Ovary (tissue), 9 donors: ENCODE measurements around the gene MS4A2. TPM values are rescaled to one million over a fixed set of nuclear protein-coding genes. Genes with fewer than 3 reads are reported as not detected.
"Not testable (repeated sequence)": the region's sequence is repeated elsewhere in the genome, so short reads cannot be mapped to it uniquely, and the experiment has no call there.

Experiments used
- DNase-seq, 5 donors: peaks; one replicate each; pipeline ENCODE4 v3.0.0-alpha.2; 2019 to 2020
- H3K27ac ChIP-seq, 2 donors: fragments of 200-600 bp; one replicate each; pipeline versions ENCODE4 v1.5.1 to v1.8.0; 2019 to 2022
- H3K27me3 ChIP-seq: fragments of 200-600 bp; one replicate; pipeline ENCODE4 v1.8.0; 2022
- H3K36me3 ChIP-seq: fragments of 200-600 bp; sonication (generic); one replicate; pipeline ENCODE4 v1.5.1; 2019
- H3K4me1 ChIP-seq: one replicate; pipeline ENCODE4 v1.8.1; 2013; ENCODE audit warnings: mild to moderate bottlenecking, moderate library complexity; ENCODE audit not compliant: insufficient read depth
- H3K4me3 ChIP-seq: fragments of 200-600 bp; sonication (generic); one replicate; pipeline ENCODE4 v1.5.1; 2017
- H3K9me3 ChIP-seq, 2 donors: fragments of 200-600 bp in 1 of 2; sonication (generic) in 1 of 2; one replicate each; pipeline versions ENCODE4 v1.5.1 to v1.8.1; 2013 to 2019; ENCODE audit warnings: mild to moderate bottlenecking in 1 of 2, moderate library complexity in 1 of 2
- CTCF ChIP-seq, 3 donors: fragments of 450-650 bp in 2 of 3; fragments of 200-600 bp in 1 of 3; IDR thresholded peaks; one replicate each; pipeline versions ENCODE4 v1.5.1 to v1.8.0; 2016 to 2022; ENCODE audit warnings: antibody characterized with exemption in 3 of 3, mild to moderate bottlenecking in 1 of 3
- EP300 ChIP-seq: sonication (generic); formaldehyde crosslinking; IDR thresholded peaks from one replicate; pipeline ENCODE4 v1.6.1; 2017; ENCODE audit warnings: antibody characterized with exemption
- POLR2A ChIP-seq: fragments of 450-650 bp; IDR thresholded peaks from one replicate; pipeline ENCODE4 v1.6.1; 2017; ENCODE audit warnings: antibody characterized with exemption, mild to moderate bottlenecking, moderate library complexity
- WGBS, 3 donors: extraction: QIAGEN DNeasy Blood & Tissue Kit in 1 of 3; methylation state at CpG; one replicate each; pipeline versions ENCODE4 v1.1.5 to v1.1.7; 2013 to 2017; 5-methylcytosine and 5-hydroxymethylcytosine counted together
- intact Hi-C, 4 donors: fragments of 100-400 bp; cut with DNase I; formaldehyde crosslinking; loops; one replicate each; pipeline versions ENCODE4 v1.11.0 to v1.15.1; 2022 to 2023
- polyA plus RNA-seq, 2 donors: library from polyadenylated mRNA; stranded (reverse); fragments of 200-250 nt in 1 of 2; fragments of 350-450 nt in 1 of 2; fragmentation: Illumina TruSeq in 1 of 2; extraction: RNeasy Lipid Tissue Mini Kit (QIAGEN cat#74804) in 1 of 2; gene quantifications; one replicate each; pipeline ENCODE4 v1.2.3, GENCODE V29; 2013 to 2014
- total RNA-seq, 7 donors: library from RNA; depleted of rRNA in 2 of 7; stranded (reverse); fragments of >200 nt in 2 of 7; fragmentation: NEBNext Ultra II Directional in 3 of 7; extraction: Animal tissue kit (Norgen Biotek cat#: 25700) in 3 of 7; gene quantifications; one replicate each; pipeline versions ENCODE4 v1.1.0 to v1.2.4, GENCODE V29; 2016 to 2023
- donor health status: DM: no; HTN: no; CAD: no; lungs with moderate emphysema.
- donor health status: DM: no; HTN: no; CAD: no.
- donor health status: Bipolar disorder and iron deficiency.
- donor health status: DM: yes; HTN: yes; CAD: no.
- donor health status: DM: no; HTN: no; CAD: no.
- donor health status: DM: yes; HTN: yes; CAD: no.

MS4A2 gene
- total and polyA plus RNA-seq, 9 donors = 0.23 to 1.7 (median 0.57) TPM; not detected in 3

- Histone ChIP-seq H3K27me3 (no peaks in the 10 kb centered on the region), H3K36me3 (no peaks in the 10 kb centered on the region), H3K4me3 (no peak overlapping the region), H3K9me3 (no peaks in the 10 kb centered on the region), H3K27ac (no peak overlapping the region), H3K4me1 (no peaks in the 10 kb centered on the region)
- 48 to 54% (median 50%) methylated on average over 4 of the region's 4 CpGs for WGBS, 3 donors
- TF ChIP-seq EP300 (no peak), POLR2A (no peak), CTCF (IDR thresholded peaks at IDR 0.05) (no peak)
- no peak for DNase-seq
- intact Hi-C loops = no loop called here
Measured at GRCh38 chr11:60095477-60096120, 7.1 kb downstream of the MS4A2 start.

GRCh38 chr11:60097189-60097588, 8.7 kb downstream of the MS4A2 start:
- Histone ChIP-seq H3K27ac (no peak overlapping the region), H3K4me3 (no peak overlapping the region), H3K36me3 (no peaks in the 10 kb centered on the region), H3K9me3 (no peaks in the 10 kb centered on the region), H3K27me3 (no peaks in the 10 kb centered on the region), H3K4me1 (no peaks in the 10 kb centered on the region)
- intact Hi-C loops = no loop called here
- no peak for TF ChIP-seq EP300
- no peak for TF ChIP-seq CTCF (IDR thresholded peaks at IDR 0.05)
- no peak for TF ChIP-seq POLR2A
- no peak for DNase-seq
- 88 to 97% (median 95%) methylated on average over 1 of the region's 1 CpG for WGBS, 3 donors

GRCh38 chr11:60098508-60098907, 10.0 kb downstream of the MS4A2 start:
- no peaks in the 10 kb centered on the region for H3K36me3 ChIP-seq
- H3K4me3 ChIP-seq = no peak overlapping the region
- no peaks in the 10 kb centered on the region for H3K9me3 ChIP-seq
- no peak overlapping the region for H3K27ac ChIP-seq
- no peaks in the 10 kb centered on the region for H3K27me3 ChIP-seq
- TF ChIP-seq EP300 (no peak), CTCF (IDR thresholded peaks at IDR 0.05) (no peak), POLR2A (no peak)
- H3K4me1 ChIP-seq = no peaks in the 10 kb centered on the region
- DNase-seq = no peak
- intact Hi-C loops = no loop called here

- intact Hi-C loops = no loop called here
- DNase-seq = no peak
- Histone ChIP-seq H3K4me3 (no peak overlapping the region), H3K27me3 (no peaks in the 10 kb centered on the region), H3K27ac (no peak overlapping the region), H3K9me3 (no peaks in the 10 kb centered on the region), H3K4me1 (no peaks in the 10 kb centered on the region), H3K36me3 (no peaks in the 10 kb centered on the region)
- TF ChIP-seq POLR2A (no peak), EP300 (no peak), CTCF (IDR thresholded peaks at IDR 0.05) (no peak)
- 91 to 95% (median 93%) methylated on average over 1 of the region's 1 CpG for WGBS, 3 donors
Measured at GRCh38 chr11:60100516-60100915, 12.1 kb downstream of the MS4A2 start.

GRCh38 chr11:60101368-60101767, 12.9 kb downstream of the MS4A2 start:
- DNase-seq, H3K27me3 ChIP-seq, H3K4me1 ChIP-seq, H3K4me3 ChIP-seq, H3K27ac ChIP-seq, intact Hi-C loops, H3K9me3 ChIP-seq, H3K36me3 ChIP-seq: not testable (repeated sequence)
- WGBS, 3 donors = 93% methylated on average over 11 of the region's 11 CpGs

GRCh38 chr11:60104471-60105115, 16.1 kb downstream of the MS4A2 start:
- H3K27ac ChIP-seq, H3K27me3 ChIP-seq, DNase-seq, H3K4me3 ChIP-seq, H3K9me3 ChIP-seq, H3K4me1 ChIP-seq, H3K36me3 ChIP-seq, intact Hi-C loops: not testable (repeated sequence)
- 89 to 92% (median 90%) methylated on average over 8 of the region's 8 CpGs for WGBS, 3 donors

- H3K4me1 ChIP-seq, H3K27me3 ChIP-seq, H3K4me3 ChIP-seq, H3K27ac ChIP-seq, DNase-seq, H3K36me3 ChIP-seq, intact Hi-C loops, H3K9me3 ChIP-seq: not testable (repeated sequence)
- 91 to 98% (median 95%) methylated on average over 5 of the region's 5 CpGs for WGBS, 3 donors
Measured at GRCh38 chr11:60108631-60109030, 20.2 kb downstream of the MS4A2 start.
